ENCODE data around the gene SLC5A9.

The SLC5A9 gene

GRCh38 chr1:48182439-48182838 is 40.1 kb upstream of the SLC5A9 start:
- Histone ChIP-seq H3K36me3 (replicated peaks; ENCODE audit: low read depth, low read length) (no peaks in the 10 kb centered on the region), H3K4me2 (ENCODE audit: low read length) (no peak overlapping the region), H3K27ac (ENCODE audit: low read length) (no peak overlapping the region), H3K4me3 (ENCODE audit: low read length) (no peak overlapping the region), H3K9me3 (ENCODE audit: insufficient read depth, low read length) (no peaks in the 10 kb centered on the region), H3K4me1 (ENCODE audit: low read length) (no peaks in the 10 kb centered on the region), H2AFZ (ENCODE audit: low read depth, low read length) (no peak overlapping the region), H3K27me3 (ENCODE audit: low read depth, low read length) (no peaks in the 10 kb centered on the region; the same call in 1 of the 2 replicates), H3K79me2 (ENCODE audit: low read length) (no peaks in the 10 kb centered on the region), H4K20me1 (ENCODE audit: insufficient read depth, low read length) (no peaks in the 10 kb centered on the region), H3K9ac (ENCODE audit: low read length) (no peak overlapping the region)
- no peak for TF ChIP-seq CTCF (IDR thresholded peaks at IDR 0.05; ENCODE audit: low read depth, low read length)
- TF ChIP-seq EZH2phosphoT487 (IDR thresholded peaks at IDR 0.05; ENCODE audit: low read depth) = no peak

GRCh38 chr1:48186306-48186839 is 36.1 kb upstream of the SLC5A9 start:
- H2AFZ ChIP-seq (ENCODE audit: low read depth, low read length) = no peak overlapping the region
- H3K27me3 ChIP-seq (ENCODE audit: low read depth, low read length) = no peaks in the 10 kb centered on the region; the same call in 1 of the 2 replicates
- no peaks in the 10 kb centered on the region for H3K79me2 ChIP-seq (ENCODE audit: low read length)
- no peak for TF ChIP-seq CTCF (IDR thresholded peaks at IDR 0.05; ENCODE audit: low read depth, low read length)
- no peak for TF ChIP-seq EZH2phosphoT487 (IDR thresholded peaks at IDR 0.05; ENCODE audit: low read depth)
- H4K20me1 ChIP-seq (ENCODE audit: insufficient read depth, low read length) = no peaks in the 10 kb centered on the region
- no peaks in the 10 kb centered on the region for H3K36me3 ChIP-seq (replicated peaks; ENCODE audit: low read depth, low read length)
- H3K9ac ChIP-seq (ENCODE audit: low read length) = no peak overlapping the region
- no peak overlapping the region for H3K4me2 ChIP-seq (ENCODE audit: low read length)
- H3K4me3 ChIP-seq (ENCODE audit: low read length) = no peak overlapping the region
- H3K4me1 ChIP-seq (ENCODE audit: low read length) = no peaks in the 10 kb centered on the region
- H3K27ac ChIP-seq (ENCODE audit: low read length) = no peak overlapping the region
- peaks cover 3% of the 10 kb centered on the region; the same call in 1 of the 2 replicates for H3K9me3 ChIP-seq (ENCODE audit: insufficient read depth, low read length)

DNA sequence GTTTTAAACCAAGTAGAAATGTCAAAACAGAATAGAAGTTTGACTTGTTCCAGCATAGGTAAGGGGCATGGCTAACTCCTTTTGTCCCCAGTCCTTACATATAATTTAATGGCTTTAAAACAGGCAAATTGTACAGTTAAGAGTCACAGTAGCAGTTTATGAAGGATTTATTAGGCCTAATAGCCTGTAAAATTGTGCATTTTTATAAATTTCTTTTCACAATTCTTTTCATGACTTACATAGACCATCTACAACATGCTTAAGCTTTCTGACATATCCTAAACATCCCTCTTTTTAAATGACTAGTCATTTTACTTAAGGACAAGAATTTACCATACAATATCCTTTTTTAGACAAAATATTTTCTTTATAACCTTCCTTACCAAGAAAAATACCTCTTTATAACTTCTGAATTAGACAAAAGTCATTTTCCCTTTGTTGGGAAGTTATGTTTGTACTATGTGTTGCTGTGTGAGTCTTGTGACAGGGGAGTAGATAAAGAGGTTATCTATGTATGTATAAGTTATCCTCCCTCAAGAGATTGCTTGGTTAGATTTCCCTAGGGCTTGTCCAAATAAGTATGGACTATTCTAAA is 34.5 kb upstream of the SLC5A9 start:
- Histone ChIP-seq H4K20me1 (ENCODE audit: insufficient read depth, low read length) (no peaks in the 10 kb centered on the region), H3K36me3 (replicated peaks; ENCODE audit: low read depth, low read length) (no peaks in the 10 kb centered on the region), H3K27ac (ENCODE audit: low read length) (no peak overlapping the region), H3K27me3 (ENCODE audit: low read depth, low read length) (no peaks in the 10 kb centered on the region), H3K4me3 (ENCODE audit: low read length) (no peak overlapping the region), H3K4me2 (ENCODE audit: low read length) (no peak overlapping the region), H3K4me1 (ENCODE audit: low read length) (no peaks in the 10 kb centered on the region), H3K79me2 (ENCODE audit: low read length) (no peaks in the 10 kb centered on the region), H3K9me3 (ENCODE audit: insufficient read depth, low read length) (peaks cover 3% of the 10 kb centered on the region; the same call in 1 of the 2 replicates), H2AFZ (ENCODE audit: low read depth, low read length) (no peak overlapping the region), H3K9ac (ENCODE audit: low read length) (no peak overlapping the region)
- TF ChIP-seq CTCF (IDR thresholded peaks at IDR 0.05; ENCODE audit: low read depth, low read length) = no peak
- no peak for TF ChIP-seq EZH2phosphoT487 (IDR thresholded peaks at IDR 0.05; ENCODE audit: low read depth)

DNA sequence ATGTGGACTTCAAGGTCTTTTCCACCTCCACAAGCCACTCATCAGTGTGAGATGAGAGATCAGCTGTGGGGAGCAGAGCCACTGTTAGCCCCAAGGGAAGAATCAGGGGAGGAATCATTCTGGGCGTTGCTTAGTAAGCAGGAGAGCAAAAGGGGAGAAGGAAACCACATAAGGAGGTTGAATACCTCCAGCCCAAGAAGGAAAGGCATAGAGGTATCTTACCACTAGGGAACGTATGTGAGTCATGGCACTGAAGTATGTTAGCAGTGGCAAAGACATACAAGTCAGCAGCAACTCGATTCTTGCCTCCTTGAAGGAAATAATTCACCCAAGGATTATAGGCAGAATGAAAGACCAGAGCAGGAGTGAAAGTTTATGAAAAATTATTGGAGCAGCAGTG is 31.6 kb upstream of the SLC5A9 start:
- Histone ChIP-seq H3K9ac (ENCODE audit: low read length) (no peak overlapping the region), H3K27me3 (ENCODE audit: low read depth, low read length) (no peaks in the 10 kb centered on the region), H3K79me2 (ENCODE audit: low read length) (no peaks in the 10 kb centered on the region), H3K9me3 (ENCODE audit: insufficient read depth, low read length) (peaks cover 3% of the 10 kb centered on the region; the same call in 1 of the 2 replicates), H3K4me2 (ENCODE audit: low read length) (no peak overlapping the region), H2AFZ (ENCODE audit: low read depth, low read length) (no peak overlapping the region), H3K4me3 (ENCODE audit: low read length) (no peak overlapping the region), H3K36me3 (replicated peaks; ENCODE audit: low read depth, low read length) (no peaks in the 10 kb centered on the region), H4K20me1 (ENCODE audit: insufficient read depth, low read length) (no peaks in the 10 kb centered on the region), H3K27ac (ENCODE audit: low read length) (no peak overlapping the region), H3K4me1 (ENCODE audit: low read length) (no peaks in the 10 kb centered on the region)
- no peak for TF ChIP-seq CTCF (IDR thresholded peaks at IDR 0.05; ENCODE audit: low read depth, low read length)
- no peak for TF ChIP-seq EZH2phosphoT487 (IDR thresholded peaks at IDR 0.05; ENCODE audit: low read depth)

Data from OCI-LY3 (cell line).